Spleen (tissue), 11 donors: Measurements from ENCODE around the gene GIGYF1. TPM values are rescaled to one million over a fixed set of nuclear protein-coding genes. Genes with fewer than 3 reads are reported as not detected.

Experiments
- DNase-seq: peaks from one replicate; pipeline ENCODE4 v3.0.0-alpha.2; 2020
- H3K27ac ChIP-seq, 8 donors: fragments of 200-600 bp; sonication (generic) in 7 of 8; 1 replicate in 4 of 8; 2 replicates in 4 of 8; pipeline versions ENCODE4 v1.5.0 to v1.8.0; 2016 to 2021; ENCODE audit warnings: inconsistent platforms in 4 of 8, mild to moderate bottlenecking in 4 of 8, moderate library complexity in 1 of 8
- H3K27me3 ChIP-seq, 7 donors: fragments of 200-600 bp; sonication (generic) in 6 of 7; replicated peaks in 1 of 7; 1 replicate in 4 of 7; 2 replicates in 3 of 7; pipeline versions ENCODE4 v1.5.0 to v1.8.0; 2016 to 2021; ENCODE audit warnings: inconsistent platforms in 3 of 7, mild to moderate bottlenecking in 1 of 7
- H3K36me3 ChIP-seq, 6 donors: fragments of 200-600 bp; sonication (generic) in 5 of 6; 1 replicate in 4 of 6; 2 replicates in 2 of 6; pipeline versions ENCODE4 v1.5.0 to v1.8.0; 2016 to 2021; ENCODE audit warnings: inconsistent platforms in 2 of 6
- H3K4me1 ChIP-seq, 6 donors: fragments of 200-600 bp; sonication (generic) in 5 of 6; 1 replicate in 3 of 6; 2 replicates in 3 of 6; pipeline versions ENCODE4 v1.5.0 to v1.8.0; 2016 to 2021; ENCODE audit warnings: inconsistent platforms in 3 of 6
- H3K4me3 ChIP-seq, 8 donors: fragments of 200-600 bp; sonication (generic) in 7 of 8; 1 replicate in 4 of 8; 2 replicates in 4 of 8; pipeline versions ENCODE4 v1.5.0 to v1.8.0; 2016 to 2021; ENCODE audit warnings: inconsistent platforms in 4 of 8, mild to moderate bottlenecking in 4 of 8, moderate library complexity in 2 of 8
- H3K9me3 ChIP-seq, 8 donors: fragments of 200-600 bp; sonication (generic) in 7 of 8; 1 replicate in 4 of 8; 2 replicates in 4 of 8; pipeline versions ENCODE4 v1.5.0 to v1.8.0; 2016 to 2021; ENCODE audit warnings: inconsistent platforms in 4 of 8
- CTCF ChIP-seq, 11 experiments: fragments of 200-600 bp in 7 of 11; fragments of 450-650 bp in 4 of 11; sonication (generic) in 4 of 11; IDR thresholded peaks in 8 of 11; conservative IDR thresholded peaks in 3 of 11; 1 replicate in 7 of 11; 2 replicates in 4 of 11; pipeline versions ENCODE4 v1.4.0 to v1.8.0; 2016 to 2021; ENCODE audit warnings: antibody characterized with exemption in 11 of 11, inconsistent platforms in 4 of 11, mild to moderate bottlenecking in 1 of 11
- POLR2A ChIP-seq, 3 donors: fragments of 450-650 bp; IDR thresholded peaks; one replicate each; pipeline ENCODE4 v1.5.1; 2017; ENCODE audit warnings: antibody characterized with exemption in 3 of 3, mild to moderate bottlenecking in 1 of 3
- POLR2AphosphoS5 ChIP-seq, 3 donors: sonication (generic); formaldehyde crosslinking; IDR thresholded peaks; one replicate each; pipeline ENCODE4 v1.5.1; 2017; ENCODE audit warnings: antibody characterized with exemption in 3 of 3
- WGBS, 5 donors: extraction: QIAGEN DNeasy Blood & Tissue Kit in 3 of 5; methylation state at CpG; one replicate each; pipeline versions ENCODE4 v1.1.5 to v1.1.7; 2013 to 2018; 5-methylcytosine and 5-hydroxymethylcytosine counted together
- intact Hi-C: fragments of 100-400 bp; cut with DNase I; formaldehyde crosslinking; loops from one replicate; pipeline ENCODE4 v1.15.0; 2023; ENCODE audit warnings: low total_unique reads
- polyA plus RNA-seq, 3 donors: library from polyadenylated mRNA; stranded (reverse); fragments of 200-250 nt; gene quantifications; one replicate each; pipeline ENCODE4 v1.2.1, GENCODE V29; 2013
- total RNA-seq, 7 donors: library from RNA; depleted of rRNA in 3 of 7; stranded (reverse); fragments of >200 nt in 3 of 7; fragmentation: NEBNext Ultra II Directional in 4 of 7; extraction: Animal tissue kit (Norgen Biotek cat#: 25700) in 4 of 7; gene quantifications; one replicate each; pipeline versions ENCODE4 v1.1.0 to v1.2.1, GENCODE V29; 2016 to 2021
- donor health status: healthy with polysubstance abuse.
- donor health status: DM: no; HTN: no; CAD: no; lungs with moderate emphysema.
- donor health status: DM: no; HTN: no; CAD: no.
- donor health status: Bipolar disorder and iron deficiency.
- donor health status: healthy.
- donor health status: DM: no; HTN: no; CAD: no.
- donor health status: DM: yes; HTN: yes; CAD: no.

Gene GIGYF1
- total and polyA plus RNA-seq, 10 donors: 15.4 to 102 (median 54.6) TPM

GRCh38 chr7:100678291-100678984, 15.6 kb downstream of the GIGYF1 start:
- Histone ChIP-seq H3K27me3 (no peaks in the 10 kb centered on the region), H3K4me1 (peaks cover 7 to 68% (median 42%) of the 10 kb centered on the region in 6 donors), H3K9me3 (no peaks in the 10 kb centered on the region), H3K4me3 (no peak overlapping the region), H3K27ac (peak overlapping the region in 4 of 8 donors; percentile 58 to 100 (median 100)), H3K36me3 (peaks cover 0 to 74% (median 70%) of the 10 kb centered on the region in 6 donors)
- peak; percentile 63 to 87 (median 76) for TF ChIP-seq POLR2AphosphoS5 (IDR thresholded peaks at IDR 0.05)
- TF ChIP-seq POLR2A (IDR thresholded peaks at IDR 0.05): no peak
- 76 to 85% (median 84%) methylated on average over 21 to 35 of the region's 35 CpGs for WGBS, 5 donors
- intact Hi-C loops: loop anchor here (10.0 kb wide), 1 partner anchor 64 kb away; the partner anchor contains the start of gene MOSPD3
- DNase-seq: peak; percentile 81

GRCh38 chr7:100677308-100678267, 16.5 kb downstream of the GIGYF1 start:
- 85 to 90% (median 87%) methylated on average over 16 to 36 of the region's 36 CpGs for WGBS, 5 donors
- H3K27me3 ChIP-seq: no peaks in the 10 kb centered on the region
- TF ChIP-seq POLR2AphosphoS5 (IDR thresholded peaks at IDR 0.05) (peak in 1 of 3 donors; percentile 65), POLR2A (IDR thresholded peaks at IDR 0.05) (no peak)
- H3K4me1 ChIP-seq: peaks cover 7 to 74% (median 49%) of the 10 kb centered on the region in 6 donors
- peaks cover 0 to 66% (median 62%) of the 10 kb centered on the region in 6 donors for H3K36me3 ChIP-seq
- intact Hi-C loops: loop anchor here (10.0 kb wide), 1 partner anchor 63 kb away; the partner anchor contains the start of gene MOSPD3
- no peaks in the 10 kb centered on the region for H3K9me3 ChIP-seq
- peak overlapping the region in 1 of 8 donors; percentile 98 for H3K4me3 ChIP-seq
- peak; percentile 84 for DNase-seq
- peak overlapping the region in 4 of 8 donors; percentile 99 to 100 (median 100) for H3K27ac ChIP-seq

- H3K4me1 ChIP-seq: peaks cover 7 to 73% (median 50%) of the 10 kb centered on the region in 6 donors
- H3K27me3 ChIP-seq: no peaks in the 10 kb centered on the region
- 84 to 91% (median 86%) methylated on average over 21 to 23 of the region's 23 CpGs for WGBS, 5 donors
- H3K27ac ChIP-seq: peak overlapping the region; percentile 97 to 100 (median 99)
- intact Hi-C loops: loop anchor here (10.0 kb wide), 1 partner anchor 62 kb away; the partner anchor contains the start of gene MOSPD3
- peak overlapping the region in 7 of 8 donors; percentile 86 to 98 (median 92) for H3K4me3 ChIP-seq
- DNase-seq: peak; percentile 85
- H3K9me3 ChIP-seq: no peaks in the 10 kb centered on the region
- TF ChIP-seq POLR2A (IDR thresholded peaks at IDR 0.05) (no peak), CTCF (IDR thresholded peaks at IDR 0.05 in 8 of 11, conservative IDR thresholded peaks at IDR 0.05 in 3 of 11) (no peak), POLR2AphosphoS5 (IDR thresholded peaks at IDR 0.05) (peak in 1 of 3 donors; percentile 63)
- peaks cover 0 to 57% (median 53%) of the 10 kb centered on the region in 6 donors for H3K36me3 ChIP-seq
Observed at GRCh38 chr7:100676501-100677306, 17.3 kb downstream of the GIGYF1 start.

GRCh38 chr7:100675581-100676350, 18.3 kb downstream of the GIGYF1 start:
- TF ChIP-seq POLR2AphosphoS5 (IDR thresholded peaks at IDR 0.05) (peak; percentile 88 to 94 (median 91)), POLR2A (IDR thresholded peaks at IDR 0.05) (no peak), CTCF (IDR thresholded peaks at IDR 0.05 in 8 of 11, conservative IDR thresholded peaks at IDR 0.05 in 3 of 11) (peak in 1 of 11 experiments; percentile 11)
- H3K27me3 ChIP-seq: no peaks in the 10 kb centered on the region
- H3K27ac ChIP-seq: peak overlapping the region; percentile 97 to 100 (median 99)
- peak overlapping the region; percentile 86 to 98 (median 92) for H3K4me3 ChIP-seq
- 0 to 5% (median 4%) methylated on average over 10 to 58 of the region's 59 CpGs for WGBS, 5 donors
- peaks cover 7 to 65% (median 47%) of the 10 kb centered on the region in 6 donors for H3K4me1 ChIP-seq
- intact Hi-C loops: loop anchor here (10.0 kb wide), 1 partner anchor 61 kb away; the partner anchor contains the start of gene MOSPD3
- DNase-seq: peak; percentile 99
- H3K9me3 ChIP-seq: no peaks in the 10 kb centered on the region
- H3K36me3 ChIP-seq: peaks cover 0 to 48% (median 44%) of the 10 kb centered on the region in 6 donors
